ENCODE data around the gene PLOD1.
A peak's percentile ranks its signal among the peaks of the same experiment; 100 is the strongest.

Gene PLOD1

GRCh38 chr1:11927866-11928592 is 6.5 kb upstream of the PLOD1 start:
- TF ChIP-seq ISL1 (CRISPR knock-in tag; IDR thresholded peaks at IDR 0.05), result peak; percentile 45
- TF ChIP-seq CSDC2 (CRISPR knock-in tag; IDR thresholded peaks at IDR 0.05), result no peak
- no peak for TF ChIP-seq ZFP30 (CRISPR knock-in tag; IDR thresholded peaks at IDR 0.05)
- no peak for TF ChIP-seq ZNF8 (CRISPR knock-in tag; IDR thresholded peaks at IDR 0.05)
- no peak for TF ChIP-seq ZC3H10 (CRISPR knock-in tag; IDR thresholded peaks at IDR 0.05)
- no peak for TF ChIP-seq TOX (CRISPR knock-in tag; IDR thresholded peaks at IDR 0.05; ENCODE audit: borderline replicate concordance)
- no peak for ATAC-seq

- no peak for ATAC-seq
Observed at GRCh38 chr1:11929849-11930248, 4.7 kb upstream of the PLOD1 start.

GRCh38 chr1:11930571-11931445 is 3.7 kb upstream of the PLOD1 start:
- ATAC-seq, result no peak
- TF ChIP-seq ZNF8 (CRISPR knock-in tag; IDR thresholded peaks at IDR 0.05) (no peak), TOX (CRISPR knock-in tag; IDR thresholded peaks at IDR 0.05; ENCODE audit: borderline replicate concordance) (no peak), TSHZ2 (CRISPR knock-in tag; IDR thresholded peaks at IDR 0.05) (no peak), CSDC2 (CRISPR knock-in tag; IDR thresholded peaks at IDR 0.05) (no peak), ARNTL (CRISPR knock-in tag; IDR thresholded peaks at IDR 0.05; ENCODE audit: borderline replicate concordance, low read depth) (no peak), ZNF70 (CRISPR knock-in tag; IDR thresholded peaks at IDR 0.05) (no peak), PATZ1 (CRISPR knock-in tag; IDR thresholded peaks at IDR 0.05; ENCODE audit: borderline replicate concordance) (no peak), ZNF565 (CRISPR knock-in tag; conservative IDR thresholded peaks at IDR 0.05; ENCODE audit: low read depth) (no peak), ZFP3 (CRISPR knock-in tag; IDR thresholded peaks at IDR 0.05) (no peak), BACH2 (CRISPR knock-in tag; IDR thresholded peaks at IDR 0.05; ENCODE audit: borderline replicate concordance) (no peak), GLIS3 (CRISPR knock-in tag; IDR thresholded peaks at IDR 0.05) (no peak), SNAI2 (CRISPR knock-in tag; IDR thresholded peaks at IDR 0.05) (no peak), CSRNP3 (CRISPR knock-in tag; IDR thresholded peaks at IDR 0.05) (no peak), ZFP30 (CRISPR knock-in tag; IDR thresholded peaks at IDR 0.05) (no peak)

More at GRCh38 chr1:11929849-11930248, 4.7 kb upstream of the PLOD1 start:
- TF ChIP-seq TCF4 (CRISPR knock-in tag; IDR thresholded peaks at IDR 0.05; ENCODE audit: borderline replicate concordance) (peak; percentile 47; the same call in 1 of the 2 replicates), ZNF8 (CRISPR knock-in tag; IDR thresholded peaks at IDR 0.05) (0 out of 2 replicates have a peak, but pooled peaks have one; percentile 18), ZNF565 (CRISPR knock-in tag; conservative IDR thresholded peaks at IDR 0.05; ENCODE audit: low read depth) (no peak), OSR1 (CRISPR knock-in tag; IDR thresholded peaks at IDR 0.05) (no peak)

- ATAC-seq, result no peak
- no peak for TF ChIP-seq GLIS3 (CRISPR knock-in tag; IDR thresholded peaks at IDR 0.05)
- no peak for TF ChIP-seq TOX (CRISPR knock-in tag; IDR thresholded peaks at IDR 0.05; ENCODE audit: borderline replicate concordance)
- TF ChIP-seq BACH2 (CRISPR knock-in tag; IDR thresholded peaks at IDR 0.05; ENCODE audit: borderline replicate concordance), result no peak
- no peak for TF ChIP-seq CSRNP3 (CRISPR knock-in tag; IDR thresholded peaks at IDR 0.05)
- TF ChIP-seq TSHZ2 (CRISPR knock-in tag; IDR thresholded peaks at IDR 0.05), result no peak
- TF ChIP-seq PATZ1 (CRISPR knock-in tag; IDR thresholded peaks at IDR 0.05; ENCODE audit: borderline replicate concordance), result no peak
- TF ChIP-seq SNAI2 (CRISPR knock-in tag; IDR thresholded peaks at IDR 0.05), result no peak
- TF ChIP-seq ZNF8 (CRISPR knock-in tag; IDR thresholded peaks at IDR 0.05), result no peak
- no peak for TF ChIP-seq ISL1 (CRISPR knock-in tag; IDR thresholded peaks at IDR 0.05)
- TF ChIP-seq ZFP30 (CRISPR knock-in tag; IDR thresholded peaks at IDR 0.05), result no peak
- no peak for TF ChIP-seq ARNTL (CRISPR knock-in tag; IDR thresholded peaks at IDR 0.05; ENCODE audit: borderline replicate concordance, low read depth)
Observed at GRCh38 chr1:11931845-11932244, 2.7 kb upstream of the PLOD1 start.

All from SK-N-SH treated with all-trans-retinoic acid at 6 μM for 48 hours (cell line).